H9 (cell line): Measurements from ENCODE around the gene ELP1. TPM values are rescaled to one million over a fixed set of nuclear protein-coding genes. Genes with fewer than 3 reads are reported as not detected.

Experiments used
- DNase-seq: peaks from one replicate; pipeline ENCODE4 v3.0.0-alpha.2; 2017
- H2AFZ ChIP-seq: one replicate; pipeline ENCODE4 v1.6.1; 2013; ENCODE audit warnings: mild to moderate bottlenecking, low read length, control low read depth, moderate library complexity
- H2AK5ac ChIP-seq: 2 replicates; pipeline ENCODE4 v1.6.1; 2013; ENCODE audit warnings: low read length, control low read depth, mixed read lengths; ENCODE audit not compliant: insufficient read length
- H2BK120ac ChIP-seq: one replicate; pipeline ENCODE4 v1.6.1; 2013; ENCODE audit warnings: low read depth, mild to moderate bottlenecking, low read length, control low read depth, inconsistent platforms; ENCODE audit not compliant: poor library complexity, severe bottlenecking
- H2BK12ac ChIP-seq: 2 replicates; pipeline ENCODE4 v1.6.1; 2013; ENCODE audit warnings: low read length, control low read depth, mixed read lengths, low read depth; ENCODE audit not compliant: insufficient read length
- H2BK15ac ChIP-seq: 2 replicates; pipeline ENCODE4 v1.6.1; 2013; ENCODE audit warnings: low read depth, low read length, control low read depth
- H2BK20ac ChIP-seq: one replicate; pipeline ENCODE4 v1.6.1; 2013; ENCODE audit warnings: low read depth, mild to moderate bottlenecking, low read length, control low read depth, inconsistent platforms; ENCODE audit not compliant: poor library complexity, severe bottlenecking
- H2BK5ac ChIP-seq: 2 replicates; pipeline ENCODE4 v1.6.1; 2013; ENCODE audit warnings: low read length, control low read depth, mixed read lengths; ENCODE audit not compliant: insufficient read length
- H3K14ac ChIP-seq: 2 replicates; pipeline ENCODE4 v1.6.1; 2013; ENCODE audit warnings: low read length, control low read depth; ENCODE audit not compliant: insufficient read depth
- H3K18ac ChIP-seq: 2 replicates; pipeline ENCODE4 v1.6.1; 2013; ENCODE audit warnings: low read depth, mild to moderate bottlenecking, mixed read lengths, low read length, control low read depth; ENCODE audit not compliant: insufficient read length
- H3K23ac ChIP-seq: 2 replicates; pipeline ENCODE4 v1.6.1; 2013; ENCODE audit warnings: low read length, control low read depth, mixed read lengths, low read depth; ENCODE audit not compliant: insufficient read length
- H3K23me2 ChIP-seq: 2 replicates; pipeline ENCODE4 v1.6.1; 2013; ENCODE audit warnings: low read depth, mild to moderate bottlenecking, mixed read lengths, low read length, control low read depth; ENCODE audit not compliant: insufficient read length, poor library complexity, severe bottlenecking
- H3K27ac ChIP-seq: 2 replicates; pipeline ENCODE4 v1.5.1; 2013; ENCODE audit warnings: low read length, control low read depth, mixed read lengths, low read depth; ENCODE audit not compliant: insufficient read length
- H3K27me3 ChIP-seq: 2 replicates; pipeline ENCODE4 v1.6.1; 2013; ENCODE audit warnings: low read length, control low read depth, inconsistent platforms; ENCODE audit not compliant: insufficient read depth
- H3K4ac ChIP-seq: 2 replicates; pipeline ENCODE4 v1.6.1; 2013; ENCODE audit warnings: low read depth, mild to moderate bottlenecking, control low read depth, inconsistent platforms, low read length, moderate library complexity
- H3K4me1 ChIP-seq: 2 replicates; pipeline ENCODE4 v1.6.1; 2013; ENCODE audit warnings: low read length, control low read depth, inconsistent platforms; ENCODE audit not compliant: insufficient read depth
- H3K4me2 ChIP-seq: 2 replicates; pipeline ENCODE4 v1.6.1; 2013; ENCODE audit warnings: low read length, control low read depth, mixed read lengths; ENCODE audit not compliant: insufficient read length, insufficient read depth
- H3K56ac ChIP-seq: 2 replicates; pipeline ENCODE4 v1.6.1; 2013; ENCODE audit warnings: low read depth, mild to moderate bottlenecking, mixed read lengths, low read length, control low read depth; ENCODE audit not compliant: insufficient read length
- H3K79me1 ChIP-seq: 2 replicates; pipeline ENCODE4 v1.6.1; 2013; ENCODE audit warnings: low read depth, mild to moderate bottlenecking, moderate library complexity, low read length, control low read depth, inconsistent platforms; ENCODE audit not compliant: insufficient read depth, poor library complexity, severe bottlenecking
- H3K79me2 ChIP-seq: 2 replicates; pipeline ENCODE4 v1.6.1; 2013; ENCODE audit warnings: low read length, control low read depth, inconsistent platforms; ENCODE audit not compliant: insufficient read depth
- H3K9ac ChIP-seq: 2 replicates; pipeline ENCODE4 v1.6.1; 2013; ENCODE audit warnings: low read length, control low read depth, mixed read lengths; ENCODE audit not compliant: insufficient read length; ENCODE audit errors: extremely low read depth
- H3K9me3 ChIP-seq: one replicate; pipeline ENCODE4 v1.6.1; 2013; ENCODE audit warnings: low read depth, low read length, inconsistent platforms; ENCODE audit not compliant: control insufficient read depth
- H3T11ph ChIP-seq: one replicate; pipeline ENCODE4 v1.6.1; 2013; ENCODE audit warnings: mild to moderate bottlenecking, low read length, control low read depth, inconsistent platforms
- H4K20me1 ChIP-seq: one replicate; pipeline ENCODE4 v1.6.1; 2013; ENCODE audit not compliant: control insufficient read depth, insufficient read length, insufficient read depth
- H4K5ac ChIP-seq: 2 replicates; pipeline ENCODE4 v1.6.1; 2013; ENCODE audit warnings: low read depth, mild to moderate bottlenecking, mixed read lengths, low read length, control low read depth; ENCODE audit not compliant: insufficient read length
- H4K8ac ChIP-seq: replicated peaks from 2 replicates; pipeline ENCODE4 v1.6.1; 2013; ENCODE audit warnings: low read length, control low read depth, mixed read lengths, low read depth; ENCODE audit not compliant: insufficient read length
- H4K91ac ChIP-seq: 2 replicates; pipeline ENCODE4 v1.6.1; 2013; ENCODE audit warnings: low read depth, mild to moderate bottlenecking, moderate library complexity, mixed read lengths, low read length, control low read depth; ENCODE audit not compliant: insufficient read length
- H3K27ac Mint-ChIP-seq, 3 experiments: 2 replicates in 2 of 3; 3 replicates in 1 of 3; pipeline ENCODE4 v1.8.0; 2020 to 2021; ENCODE audit warnings: mixed read lengths in 3 of 3, mild to moderate bottlenecking in 1 of 3, moderate library complexity in 1 of 3
- H3K27me3 Mint-ChIP-seq: 2 replicates; pipeline ENCODE4 v1.8.0; 2021; ENCODE audit warnings: low read depth, mild to moderate bottlenecking, moderate library complexity, mixed read lengths
- H3K36me3 Mint-ChIP-seq, 3 experiments: 2 replicates in 2 of 3; 3 replicates in 1 of 3; pipeline ENCODE4 v1.8.0; 2020 to 2021; ENCODE audit warnings: low read depth in 3 of 3, mixed read lengths in 3 of 3; ENCODE audit not compliant: insufficient read depth in 1 of 3
- H3K4me1 Mint-ChIP-seq, 2 experiments: 2 replicates each; pipeline ENCODE4 v1.8.0; 2020; ENCODE audit warnings: mixed read lengths in 2 of 2
- H3K4me3 Mint-ChIP-seq, 2 experiments: 2 replicates in 1 of 2; 3 replicates in 1 of 2; pipeline ENCODE4 v1.8.0; 2020 to 2021; ENCODE audit warnings: mild to moderate bottlenecking in 2 of 2, mixed read lengths in 2 of 2, moderate library complexity in 1 of 2
- H3K9me3 Mint-ChIP-seq, 2 experiments: 2 replicates in 1 of 2; 3 replicates in 1 of 2; pipeline ENCODE4 v1.8.0; 2020; ENCODE audit warnings: mild to moderate bottlenecking in 2 of 2, mixed read lengths in 2 of 2, moderate library complexity in 1 of 2
- CTCF ChIP-seq: fragments of 200-600 bp; sonication (generic); conservative IDR thresholded peaks from 3 replicates; pipeline ENCODE4 v1.8.0; 2021; ENCODE audit warnings: antibody characterized with exemption, mild to moderate bottlenecking
- WGBS: extraction: QIAGEN DNeasy Blood & Tissue Kit; methylation state at CpG from one replicate; pipeline ENCODE4 v1.1.7; 2013; ENCODE audit warnings: missing lambda C conversion rate, low lambda C conversion rate, mixed read lengths; ENCODE audit not compliant: insufficient read length; ENCODE audit errors: extremely low coverage; 5-methylcytosine and 5-hydroxymethylcytosine counted together
- total RNA-seq: library from RNA; stranded (reverse); gene quantifications from 2 replicates; pipeline ENCODE4 v1.2.1, GENCODE V29; 2021

Gene ELP1
- total RNA-seq, 1 experiment from 2014 or later, result 38.7 TPM

DNA sequence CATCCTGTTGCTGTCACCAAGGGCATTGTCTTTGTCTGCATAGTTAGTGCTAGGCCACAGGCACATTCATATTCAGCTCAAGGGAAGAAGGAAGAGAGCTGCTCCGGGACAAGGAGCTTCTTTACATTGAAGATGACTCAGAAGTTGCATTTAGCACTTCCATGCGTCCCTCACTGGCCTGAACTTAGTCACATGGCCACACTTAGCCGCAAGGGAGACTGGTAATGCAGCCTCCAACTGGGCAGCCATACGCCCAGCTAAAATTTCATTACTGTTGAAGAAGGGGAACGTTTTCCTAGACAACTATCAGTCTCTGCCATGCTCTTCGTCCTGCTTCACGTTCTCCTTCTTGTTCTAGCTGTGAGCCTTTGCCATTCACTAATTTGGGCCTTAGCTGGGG lies 98.1 kb downstream of the ELP1 start:
- peaks cover 3 to 4% of the 10 kb centered on the region in 2 experiments; a peak in 2 of 5 replicates for H3K9me3 Mint-ChIP-seq
- no peak overlapping the region for H3K14ac ChIP-seq
- no peak overlapping the region; a peak in 1 of 7 replicates for H3K27ac Mint-ChIP-seq
- WGBS, result no CpG with 5 or more reads among the region's 7 CpGs
- no peak overlapping the region for H3K56ac ChIP-seq
- no peak overlapping the region for H3K9ac ChIP-seq
- no peak overlapping the region for H2BK15ac ChIP-seq
- no peak for TF ChIP-seq CTCF
- no peak overlapping the region for H3K18ac ChIP-seq
- no peak overlapping the region for H3K27ac ChIP-seq
- H2AK5ac ChIP-seq, result no peak overlapping the region
- H3K23ac ChIP-seq, result no peak overlapping the region
- no peaks in the 10 kb centered on the region for H3K27me3 ChIP-seq
- peaks cover 21 to 23% of the 10 kb centered on the region in 2 experiments for H3K4me1 Mint-ChIP-seq
- H3K36me3 Mint-ChIP-seq, result no peaks in the 10 kb centered on the region
- no peak overlapping the region for H2BK20ac ChIP-seq
- no peaks in the 10 kb centered on the region for H4K20me1 ChIP-seq
- H2BK5ac ChIP-seq, result no peak overlapping the region
- no peaks in the 10 kb centered on the region for H3K9me3 ChIP-seq
- no peaks in the 10 kb centered on the region for H3K79me1 ChIP-seq
- H4K5ac ChIP-seq, result no peak overlapping the region
- no peaks in the 10 kb centered on the region for H3K4me1 ChIP-seq
- no peak overlapping the region for H4K8ac ChIP-seq
- no peak overlapping the region for H3T11ph ChIP-seq
- H3K4ac ChIP-seq, result no peak overlapping the region
- DNase-seq, result no peak
- no peaks in the 10 kb centered on the region for H3K23me2 ChIP-seq
- H3K4me2 ChIP-seq, result no peak overlapping the region
- no peak overlapping the region for H3K4me3 Mint-ChIP-seq
- H2AFZ ChIP-seq, result no peak overlapping the region
- peaks cover under 1% of the 10 kb centered on the region; the same call in 1 of the 2 replicates for H3K27me3 Mint-ChIP-seq
- H4K91ac ChIP-seq, result no peak overlapping the region
- no peak overlapping the region for H2BK120ac ChIP-seq
- no peaks in the 10 kb centered on the region for H3K79me2 ChIP-seq
- no peak overlapping the region for H2BK12ac ChIP-seq
